Upper lobe of left lung (tissue), 4 donors: ENCODE data around the gene CROT.

Experiments used
- CTCF ChIP-seq, 6 experiments: fragments of 450-650 bp in 4 of 6; fragments of 200-600 bp in 2 of 6; sonication (generic) in 2 of 6; IDR thresholded peaks; one replicate each; pipeline ENCODE4 v1.5.1; 2016 to 2019; ENCODE audit warnings: antibody characterized with exemption in 6 of 6
- EP300 ChIP-seq, 4 donors: sonication (generic); formaldehyde crosslinking; IDR thresholded peaks; one replicate each; pipeline ENCODE4 v1.5.1; 2017; ENCODE audit warnings: antibody characterized with exemption in 4 of 4, control low read depth in 2 of 4
- POLR2AphosphoS5 ChIP-seq, 2 donors: sonication (generic); formaldehyde crosslinking; IDR thresholded peaks; one replicate each; pipeline ENCODE4 v1.5.1; 2017; ENCODE audit warnings: antibody characterized with exemption in 2 of 2

DNA sequence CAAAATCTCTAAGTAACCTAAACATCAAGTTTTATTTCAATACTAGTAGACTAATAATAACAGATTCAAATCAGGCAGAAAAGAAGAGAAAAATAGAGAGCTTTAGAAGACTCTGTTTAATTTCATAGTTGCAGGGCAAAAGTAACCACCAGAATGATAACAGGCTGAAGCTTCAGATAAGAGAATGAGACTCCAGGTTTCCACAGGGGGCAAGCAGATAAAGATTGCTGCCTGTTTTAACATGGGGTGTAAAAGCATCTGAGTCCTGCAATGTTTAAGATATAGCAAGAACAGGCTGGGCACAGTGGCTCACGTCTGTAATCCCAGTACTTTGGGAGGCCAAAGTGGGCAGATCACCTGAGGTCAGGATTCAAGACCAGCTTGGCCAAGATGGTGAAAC is 11.0 kb downstream of the CROT start:
- no peak for TF ChIP-seq POLR2AphosphoS5 (IDR thresholded peaks at IDR 0.05)
- no peak for TF ChIP-seq CTCF (IDR thresholded peaks at IDR 0.05)
- TF ChIP-seq EP300 (IDR thresholded peaks at IDR 0.05): no peak
